Naive thymus-derived CD4-positive, alpha-beta T cell (primary cell): ENCODE measurements around the gene ANKRD39. TPM values are rescaled to one million over a fixed set of nuclear protein-coding genes. Genes with fewer than 3 reads are reported as not detected.

Source experiments
- ATAC-seq: fragments of 150-1000 bp; cut with Tn5 transposase; 2 replicates; pipeline ENCODE4 v1.10.0; 2021; ENCODE audit warnings: mild to moderate bottlenecking, moderate library complexity
- CTCF ChIA-PET: fragments of 350-600 bp; sonication (Branson Sonifier 250); formaldehyde crosslinking; loops from one replicate; lab custom pipeline; 2021; ENCODE audit warnings: antibody characterized with exemption; lab: Charles Lee
- POLR2A ChIA-PET: fragments of 350-600 bp; sonication (Branson Sonifier 250); formaldehyde crosslinking; loops from one replicate; lab custom pipeline; 2021; ENCODE audit warnings: antibody characterized with exemption, inconsistent platforms; lab: Charles Lee
- DNase-seq, 9 donors: peaks; one replicate each; pipeline versions ENCODE4 v3.0.0 to v3.0.0-alpha.2; 2020 to 2022; ENCODE audit warnings: mixed read lengths in 1 of 9
- H3K27ac ChIP-seq: one replicate; pipeline ENCODE4 v1.7.0; 2013; ENCODE audit warnings: mild to moderate bottlenecking, low read depth, low read length, moderate library complexity
- H3K27me3 ChIP-seq, 2 donors: one replicate each; pipeline ENCODE4 v1.7.0; 2013; ENCODE audit warnings: low read length in 2 of 2, mild to moderate bottlenecking in 2 of 2, moderate library complexity in 2 of 2; ENCODE audit not compliant: control insufficient read depth in 2 of 2, insufficient read depth in 2 of 2
- H3K36me3 ChIP-seq, 3 experiments: 1 replicate in 2 of 3; 2 replicates in 1 of 3; pipeline ENCODE4 v1.7.0; 2013; ENCODE audit warnings: low read length in 3 of 3, mild to moderate bottlenecking in 3 of 3, moderate library complexity in 1 of 3; ENCODE audit not compliant: insufficient read depth in 3 of 3, control insufficient read depth in 2 of 3
- H3K4me1 ChIP-seq, 2 donors: one replicate each; pipeline ENCODE4 v1.7.0; 2013; ENCODE audit warnings: low read length in 2 of 2, mild to moderate bottlenecking in 2 of 2, moderate library complexity in 1 of 2; ENCODE audit not compliant: control insufficient read depth in 2 of 2, insufficient read depth in 2 of 2
- H3K4me3 ChIP-seq: 2 replicates; pipeline ENCODE4 v1.7.0; 2013; ENCODE audit warnings: mild to moderate bottlenecking, low read length
- H3K9me3 ChIP-seq, 3 experiments: 1 replicate in 2 of 3; 2 replicates in 1 of 3; pipeline ENCODE4 v1.7.0; 2013; ENCODE audit warnings: low read length in 3 of 3; ENCODE audit not compliant: control insufficient read depth in 2 of 3
- H3K27ac Mint-ChIP-seq, 9 donors: one replicate each; pipeline ENCODE4 v1.8.0; 2020 to 2022; ENCODE audit warnings: mixed read lengths in 9 of 9, mild to moderate bottlenecking in 8 of 9, moderate library complexity in 5 of 9, inconsistent platforms in 2 of 9
- H3K27me3 Mint-ChIP-seq, 5 donors: one replicate each; pipeline ENCODE4 v1.8.0; 2021 to 2022; ENCODE audit warnings: mixed read lengths in 5 of 5, mild to moderate bottlenecking in 1 of 5
- H3K36me3 Mint-ChIP-seq, 5 donors: one replicate each; pipeline ENCODE4 v1.8.0; 2020 to 2022; ENCODE audit warnings: mixed read lengths in 5 of 5, mild to moderate bottlenecking in 3 of 5, inconsistent platforms in 1 of 5
- H3K4me1 Mint-ChIP-seq, 7 donors: one replicate each; pipeline ENCODE4 v1.8.0; 2020 to 2022; ENCODE audit warnings: mixed read lengths in 7 of 7, mild to moderate bottlenecking in 3 of 7, inconsistent platforms in 1 of 7
- H3K4me3 Mint-ChIP-seq, 10 donors: one replicate each; pipeline ENCODE4 v1.8.0; 2020 to 2022; ENCODE audit warnings: mild to moderate bottlenecking in 10 of 10, mixed read lengths in 10 of 10, moderate library complexity in 6 of 10, inconsistent platforms in 2 of 10
- H3K9me3 Mint-ChIP-seq, 11 donors: one replicate each; pipeline ENCODE4 v1.8.0; 2020 to 2022; ENCODE audit warnings: mixed read lengths in 11 of 11, mild to moderate bottlenecking in 4 of 11, inconsistent platforms in 1 of 11, moderate library complexity in 1 of 11
- intact Hi-C, 2 donors: fragments of 100-400 bp; cut with micrococcal nuclease; formaldehyde crosslinking; loops; one replicate each; pipeline ENCODE4 v1.15.1; 2023
- polyA plus RNA-seq, 2 donors: library from polyadenylated mRNA; unstranded; fragments of 300-500 nt; fragmentation: Illumina TruSeq; gene quantifications; one replicate each; pipeline ENCODE4 v1.2.3, GENCODE V29; 2021
- total RNA-seq, 6 experiments: library from RNA in 5 of 6; stranded (reverse) in 5 of 6; gene quantifications; 1 replicate in 5 of 6; 2 replicates in 1 of 6; pipeline ENCODE4 v1.2.3 and lab custom pipeline; 2021 to 2026

ANKRD39 gene
- total and polyA plus RNA-seq, 7 experiments from 2014 or later = 12.0 to 38.4 (median 16.4) TPM

GRCh38 chr2:96859099-96859649, 1.4 kb upstream of the ANKRD39 start:
- Histone ChIP-seq H3K4me1 (peaks cover 14 to 16% of the 10 kb centered on the region in 2 donors), H3K27me3 (no peaks in the 10 kb centered on the region), H3K4me3 (no peak overlapping the region), H3K9me3 (no peaks in the 10 kb centered on the region), H3K36me3 (peaks cover 0 to 43% (median 0%) of the 10 kb centered on the region in 3 experiments), H3K27ac (peak overlapping the region; percentile 61)
- DNase-seq (no peak), ATAC-seq (no peak)
- peaks cover 4 to 21% (median 13%) of the 10 kb centered on the region in 5 donors for H3K36me3 Mint-ChIP-seq
- H3K27me3 Mint-ChIP-seq = no peaks in the 10 kb centered on the region
- peak overlapping the region; percentile 50 to 91 (median 88) for H3K4me3 Mint-ChIP-seq
- H3K4me1 Mint-ChIP-seq = peaks cover 21 to 50% (median 47%) of the 10 kb centered on the region in 7 donors
- intact Hi-C loops = loop anchor here in 1 of 2 donors (5.0 kb wide), 2 partner anchors 97 to 322 kb away; partner anchors contain the start of genes ARID5A and CNNM4
- CTCF ChIA-PET = interaction anchor here (2.7 to 5.1 kb wide), 4 partner anchors 9 to 253 kb away, joined by 16 to 144 read pairs (median 50); partner anchors contain the start of gene ANKRD36
- H3K27ac Mint-ChIP-seq = peak overlapping the region; percentile 54 to 89 (median 84)
- H3K9me3 Mint-ChIP-seq = peaks cover 0 to 4% (median 0%) of the 10 kb centered on the region in 11 donors
- POLR2A ChIA-PET = interaction anchor here (0.6 to 15.0 kb wide), 13 partner anchors 9 to 373 kb away, joined by 3 to 288 read pairs (median 9); partner anchors contain the start of genes ANKRD36 and SEMA4C

GRCh38 chr2:96856776-96857666, 795 bp downstream of the ANKRD39 start:
- ChIA-PET POLR2A (interaction anchor here (0.5 to 15.0 kb wide), 20 partner anchors 12 to 594 kb away, joined by 3 to 288 read pairs (median 8); partner anchors contain the start of genes ANKRD23, ANKRD36, CNNM3 and SEMA4C), CTCF (interaction anchor here (0.6 to 5.1 kb wide), 27 partner anchors 10 to 256 kb away, joined by 3 to 144 read pairs (median 5); partner anchors contain the start of genes ANKRD36, CNNM3, CNNM4 and FAHD2B)
- Mint-ChIP-seq H3K36me3 (peaks cover 0 to 27% (median 19%) of the 10 kb centered on the region in 5 donors), H3K9me3 (peaks cover 0 to 4% (median 0%) of the 10 kb centered on the region in 11 donors), H3K4me1 (peaks cover 21 to 57% (median 43%) of the 10 kb centered on the region in 7 donors), H3K27ac (peak overlapping the region; percentile 38 to 92 (median 84)), H3K4me3 (peak overlapping the region; percentile 85 to 93 (median 89)), H3K27me3 (no peaks in the 10 kb centered on the region)
- Histone ChIP-seq H3K27me3 (no peaks in the 10 kb centered on the region), H3K36me3 (peaks cover 0 to 43% (median 6%) of the 10 kb centered on the region in 3 experiments), H3K9me3 (no peaks in the 10 kb centered on the region), H3K27ac (peak overlapping the region; percentile 79), H3K4me1 (peaks cover 14 to 16% of the 10 kb centered on the region in 2 donors), H3K4me3 (peak overlapping the region; percentile 72)
- peak in 5 of 9 donors; percentile 27 to 39 (median 35) for DNase-seq
- ATAC-seq = no peak
- intact Hi-C loops = loop anchor here in 1 of 2 donors (5.0 kb wide), 2 partner anchors 95 to 320 kb away; partner anchors contain the start of genes ARID5A and CNNM4

GRCh38 chr2:96853321-96853720, 4.5 kb downstream of the ANKRD39 start:
- H3K27me3 ChIP-seq = no peaks in the 10 kb centered on the region
- no peak overlapping the region for H3K27ac ChIP-seq
- no peak overlapping the region for H3K4me3 Mint-ChIP-seq
- peaks cover 0 to 52% (median 9%) of the 10 kb centered on the region in 3 experiments for H3K36me3 ChIP-seq
- ATAC-seq (no peak), DNase-seq (no peak)
- H3K9me3 Mint-ChIP-seq = peaks cover 0 to 2% (median 0%) of the 10 kb centered on the region in 11 donors
- H3K9me3 ChIP-seq = no peaks in the 10 kb centered on the region
- peaks cover 12 to 38% (median 25%) of the 10 kb centered on the region in 7 donors for H3K4me1 Mint-ChIP-seq
- ChIA-PET POLR2A (interaction anchor here (1.2 to 1.6 kb wide), 2 partner anchors 18 to 35 kb away, joined by 3 read pairs; no protein-coding TSS in a partner anchor), CTCF (no interaction called here)
- intact Hi-C loops = no loop called here
- H3K27me3 Mint-ChIP-seq = no peaks in the 10 kb centered on the region
- H3K27ac Mint-ChIP-seq = no peak overlapping the region
- H3K36me3 Mint-ChIP-seq = peaks cover 0 to 31% (median 17%) of the 10 kb centered on the region in 5 donors
- H3K4me1 ChIP-seq = peaks cover 7 to 11% of the 10 kb centered on the region in 2 donors
- no peak overlapping the region for H3K4me3 ChIP-seq

DNA sequence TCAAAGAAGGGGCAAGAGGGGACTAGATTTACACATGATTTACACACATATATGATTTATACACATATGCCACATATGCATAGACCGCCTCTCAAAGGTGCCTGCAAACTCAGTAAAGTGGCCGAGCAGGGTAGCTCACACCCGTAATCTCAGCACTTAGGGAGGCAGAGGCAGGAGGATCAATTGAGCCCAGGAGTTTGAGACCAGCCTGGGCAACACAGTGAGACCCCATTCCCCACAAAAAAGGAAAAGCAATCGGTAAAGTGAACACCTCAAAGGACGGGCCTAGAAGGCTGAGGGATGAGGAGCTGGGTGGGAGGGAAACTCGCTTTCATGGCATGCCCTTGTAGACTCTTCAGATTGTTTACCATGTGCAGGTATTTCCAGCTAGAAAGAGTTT, 5.1 kb downstream of the ANKRD39 start:
- H3K27me3 Mint-ChIP-seq = no peaks in the 10 kb centered on the region

DNA sequence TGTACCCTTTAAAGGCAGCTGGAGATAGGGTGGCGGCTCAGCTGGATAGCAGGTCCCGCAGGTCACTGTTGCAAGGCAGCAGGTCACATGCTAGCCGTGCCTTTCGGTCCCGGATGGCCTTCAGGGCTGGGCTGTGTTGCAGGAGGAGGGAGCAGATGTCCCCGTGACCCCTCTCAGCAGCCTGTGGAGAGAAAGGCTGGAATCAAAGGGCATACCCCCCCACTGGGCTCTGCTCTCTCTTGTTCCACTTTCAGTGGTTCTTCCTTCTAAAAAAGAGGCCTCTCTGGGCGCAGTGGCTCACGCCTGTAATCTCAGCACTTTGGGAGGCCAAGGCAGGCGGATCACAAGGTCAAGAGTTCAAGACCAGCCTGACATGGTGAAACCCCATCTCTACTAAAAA, 9.6 kb downstream of the ANKRD39 start:
- POLR2A ChIA-PET = interaction anchor here (0.7 to 1.5 kb wide), 4 partner anchors 9 to 117 kb away, joined by 3 to 6 read pairs (median 4); no protein-coding TSS in a partner anchor
- H3K9me3 Mint-ChIP-seq = peaks cover 0 to 2% (median 0%) of the 10 kb centered on the region in 11 donors
- CTCF ChIA-PET = no interaction called here
- H3K27ac Mint-ChIP-seq = peak overlapping the region in 1 of 9 donors; percentile 62
- DNase-seq (no peak), ATAC-seq (no peak)
- no peaks in the 10 kb centered on the region for H3K27me3 ChIP-seq
- no peaks in the 10 kb centered on the region for H3K27me3 Mint-ChIP-seq
- intact Hi-C loops = no loop called here
- H3K36me3 ChIP-seq = peaks cover 0 to 59% (median 9%) of the 10 kb centered on the region in 3 experiments
- H3K36me3 Mint-ChIP-seq = peaks cover 0 to 35% (median 18%) of the 10 kb centered on the region in 5 donors
- no peak overlapping the region for H3K4me3 Mint-ChIP-seq
- H3K4me3 ChIP-seq = no peak overlapping the region
- H3K4me1 Mint-ChIP-seq = peaks cover 0 to 12% (median 5%) of the 10 kb centered on the region in 7 donors
- no peaks in the 10 kb centered on the region for H3K9me3 ChIP-seq
- H3K27ac ChIP-seq = no peak overlapping the region
- no peaks in the 10 kb centered on the region for H3K4me1 ChIP-seq

More for the DNA sequence above, 5.1 kb downstream of the ANKRD39 start:
- Histone ChIP-seq H3K4me3 (no peak overlapping the region), H3K4me1 (peaks cover 7 to 11% of the 10 kb centered on the region in 2 donors), H3K9me3 (no peaks in the 10 kb centered on the region), H3K36me3 (peaks cover 0 to 58% (median 12%) of the 10 kb centered on the region in 3 experiments), H3K27me3 (no peaks in the 10 kb centered on the region), H3K27ac (no peak overlapping the region)
- no peak for ATAC-seq
- intact Hi-C loops = no loop called here
- DNase-seq = no peak
- H3K9me3 Mint-ChIP-seq = peaks cover 0 to 2% (median 0%) of the 10 kb centered on the region in 11 donors
- no peak overlapping the region for H3K4me3 Mint-ChIP-seq
- ChIA-PET CTCF (interaction anchor here (2.6 kb wide), 1 partner anchor 98 kb away, joined by 12 read pairs; no protein-coding TSS in a partner anchor), POLR2A (interaction anchor here (1.1 to 1.6 kb wide), 2 partner anchors 18 to 21 kb away, joined by 3 read pairs; no protein-coding TSS in a partner anchor)
- H3K4me1 Mint-ChIP-seq = peaks cover 12 to 38% (median 25%) of the 10 kb centered on the region in 7 donors
- H3K27ac Mint-ChIP-seq = no peak overlapping the region
- peaks cover 0 to 36% (median 21%) of the 10 kb centered on the region in 5 donors for H3K36me3 Mint-ChIP-seq
